ENCODE data around the gene PPARD.

PPARD gene

GRCh38 chr6:35342258-35343091 lies at the start of gene PPARD:
TSS of gene PPARD (plus strand) at chr6:35342558. CDS start at chr6:35411088, 68,530 bp downstream.
- DNase-seq (ENCODE audit: low spot score) = peak; percentile 100
- peak; percentile 99 for TF ChIP-seq CTCF (IDR thresholded peaks at IDR 0.05; ENCODE audit: extremely low read depth, insufficient read depth, missing control alignments)
- in situ Hi-C loops (cut with MboI; ENCODE audit: low pct_unique_long_range_greater_than_20kb, low sequenced_read_pairs, unreplicated experiment) = loop anchor here (10.0 kb wide), 1 partner anchor 102 kb away; no protein-coding TSS in a partner anchor

- DNase-seq (ENCODE audit: low spot score) = no peak
- in situ Hi-C loops (cut with MboI; ENCODE audit: low pct_unique_long_range_greater_than_20kb, low sequenced_read_pairs, unreplicated experiment) = no loop called here
- no peak for TF ChIP-seq CTCF (IDR thresholded peaks at IDR 0.05; ENCODE audit: extremely low read depth, insufficient read depth, missing control alignments)
Observed at GRCh38 chr6:35293681-35294080, 48.7 kb upstream of the PPARD start.

- in situ Hi-C loops (cut with MboI; ENCODE audit: low pct_unique_long_range_greater_than_20kb, low sequenced_read_pairs, unreplicated experiment) = no loop called here
- DNase-seq (ENCODE audit: low spot score) = peak; percentile 79
- peak; percentile 88 for TF ChIP-seq CTCF (IDR thresholded peaks at IDR 0.05; ENCODE audit: extremely low read depth, insufficient read depth, missing control alignments)
Observed at GRCh38 chr6:35294308-35294945, 47.9 kb upstream of the PPARD start.

GRCh38 chr6:35295036-35295435 lies 47.3 kb upstream of the PPARD start:
- in situ Hi-C loops (cut with MboI; ENCODE audit: low pct_unique_long_range_greater_than_20kb, low sequenced_read_pairs, unreplicated experiment) = no loop called here
- no peak for DNase-seq (ENCODE audit: low spot score)
- TF ChIP-seq CTCF (IDR thresholded peaks at IDR 0.05; ENCODE audit: extremely low read depth, insufficient read depth, missing control alignments) = no peak

- TF ChIP-seq CTCF (IDR thresholded peaks at IDR 0.05; ENCODE audit: extremely low read depth, insufficient read depth, missing control alignments) = no peak
- in situ Hi-C loops (cut with MboI; ENCODE audit: low pct_unique_long_range_greater_than_20kb, low sequenced_read_pairs, unreplicated experiment) = no loop called here
- DNase-seq (ENCODE audit: low spot score) = no peak
Observed at GRCh38 chr6:35295521-35296315, 46.6 kb upstream of the PPARD start.

- no peak for DNase-seq (ENCODE audit: low spot score)
- in situ Hi-C loops (cut with MboI; ENCODE audit: low pct_unique_long_range_greater_than_20kb, low sequenced_read_pairs, unreplicated experiment) = no loop called here
- TF ChIP-seq CTCF (IDR thresholded peaks at IDR 0.05; ENCODE audit: extremely low read depth, insufficient read depth, missing control alignments) = no peak
Observed at GRCh38 chr6:35296931-35297600, 45.3 kb upstream of the PPARD start.
